ENCODE measurements around the gene HEXB.

The HEXB gene

DNA sequence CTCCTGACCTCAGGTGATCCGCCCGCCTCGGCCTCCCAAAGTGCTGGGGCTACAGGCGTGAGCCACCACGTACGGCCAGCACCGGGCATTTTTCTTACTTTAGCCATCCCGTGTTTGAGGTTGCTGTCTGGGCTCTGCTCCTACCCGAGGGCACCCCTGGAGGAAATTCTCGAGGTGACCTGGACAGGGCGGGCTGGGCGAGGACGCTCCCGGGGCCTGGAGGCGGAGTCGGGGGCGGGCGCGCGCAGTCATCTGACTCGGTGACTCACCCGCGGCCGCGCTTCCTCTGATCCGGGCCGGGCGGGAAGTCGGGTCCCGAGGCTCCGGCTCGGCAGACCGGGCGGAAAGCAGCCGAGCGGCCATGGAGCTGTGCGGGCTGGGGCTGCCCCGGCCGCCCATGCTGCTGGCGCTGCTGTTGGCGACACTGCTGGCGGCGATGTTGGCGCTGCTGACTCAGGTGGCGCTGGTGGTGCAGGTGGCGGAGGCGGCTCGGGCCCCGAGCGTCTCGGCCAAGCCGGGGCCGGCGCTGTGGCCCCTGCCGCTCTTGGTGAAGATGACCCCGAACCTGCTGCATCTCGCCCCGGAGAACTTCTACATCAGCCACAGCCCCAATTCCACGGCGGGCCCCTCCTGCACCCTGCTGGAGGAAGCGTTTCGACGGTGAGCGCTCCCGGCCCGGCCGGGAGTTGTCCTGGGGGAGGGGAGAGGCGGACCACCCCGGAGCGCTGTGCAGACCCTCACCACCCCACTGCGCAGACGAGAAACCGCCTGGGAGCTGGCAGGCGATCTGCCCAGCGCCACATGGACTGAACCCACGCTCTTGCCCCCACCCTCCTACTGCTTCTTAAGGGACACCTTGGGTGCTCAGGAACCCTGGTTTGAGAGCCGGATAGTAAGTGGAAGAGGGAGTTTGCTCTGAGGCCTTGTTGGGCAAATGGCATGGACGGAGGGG is at the start of gene HEXB:
Gene HEXB, plus strand, starts transcription at position 334 of the 952 bp plus-strand sequence. Its CDS starts 28 bp downstream, at position 362.
- DNase-seq: peak in 50 of 51 donors; percentile 35 to 91 (median 75)

DNA sequence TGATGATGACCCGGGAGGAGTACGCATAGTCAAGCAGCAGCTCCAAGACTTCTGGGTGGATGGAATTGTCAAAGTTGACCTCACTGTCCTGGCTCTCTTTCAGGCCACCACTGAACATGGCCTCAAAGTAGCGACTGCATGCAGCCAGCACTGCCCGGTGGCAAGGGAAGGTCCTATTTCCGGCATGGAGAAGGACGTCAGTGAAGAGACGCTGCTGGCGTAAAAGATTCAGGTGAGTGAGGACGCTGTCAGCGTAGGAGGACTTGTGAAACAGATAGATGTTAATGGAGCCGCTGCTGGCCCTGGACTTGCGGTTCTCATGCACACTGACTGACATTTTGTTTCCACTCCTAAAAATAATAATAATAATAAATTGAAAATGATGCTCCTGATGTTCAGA is 48.9 kb upstream of the HEXB start:
- DNase-seq: no peak

DNA sequence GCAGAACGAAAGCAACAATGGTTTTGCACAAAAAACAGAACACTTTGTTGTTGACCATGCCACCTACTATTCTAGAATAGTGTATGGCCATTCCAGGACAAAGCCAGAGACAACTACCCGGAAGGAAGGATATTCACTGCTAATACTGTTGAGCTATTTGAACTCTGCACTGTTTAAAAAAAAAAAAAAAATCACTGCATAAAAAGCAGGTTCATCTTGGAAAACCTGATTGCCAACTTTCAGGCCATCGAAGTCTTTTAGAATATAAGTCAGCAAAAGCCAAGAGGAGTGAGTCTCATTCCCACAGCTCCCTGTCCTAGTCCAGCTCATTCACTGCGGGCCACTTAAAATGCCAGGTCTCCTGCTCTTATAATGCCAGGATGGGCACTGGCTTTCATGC is 48.5 kb upstream of the HEXB start:
- DNase-seq: no peak

DNA sequence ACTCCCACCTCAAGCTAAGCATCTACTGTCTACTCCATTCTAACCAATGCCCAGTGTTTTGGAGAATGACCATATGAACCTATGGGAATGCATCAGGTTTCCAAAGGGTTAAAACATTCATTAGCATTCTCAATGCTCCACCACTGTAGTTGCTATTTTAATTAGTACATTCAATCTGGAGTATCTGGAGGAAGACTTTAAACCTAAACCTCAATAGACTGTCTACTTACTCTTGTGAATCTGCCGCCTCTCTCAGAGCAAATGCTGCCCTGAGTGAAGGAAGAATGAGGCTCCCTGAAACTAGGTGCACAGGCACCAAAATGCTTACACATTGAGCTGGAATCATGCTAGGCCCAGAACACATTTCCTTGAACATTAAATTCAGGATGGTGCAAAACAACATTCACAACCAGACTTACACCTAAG is 46.5 kb upstream of the HEXB start:
- no peak for DNase-seq

DNA sequence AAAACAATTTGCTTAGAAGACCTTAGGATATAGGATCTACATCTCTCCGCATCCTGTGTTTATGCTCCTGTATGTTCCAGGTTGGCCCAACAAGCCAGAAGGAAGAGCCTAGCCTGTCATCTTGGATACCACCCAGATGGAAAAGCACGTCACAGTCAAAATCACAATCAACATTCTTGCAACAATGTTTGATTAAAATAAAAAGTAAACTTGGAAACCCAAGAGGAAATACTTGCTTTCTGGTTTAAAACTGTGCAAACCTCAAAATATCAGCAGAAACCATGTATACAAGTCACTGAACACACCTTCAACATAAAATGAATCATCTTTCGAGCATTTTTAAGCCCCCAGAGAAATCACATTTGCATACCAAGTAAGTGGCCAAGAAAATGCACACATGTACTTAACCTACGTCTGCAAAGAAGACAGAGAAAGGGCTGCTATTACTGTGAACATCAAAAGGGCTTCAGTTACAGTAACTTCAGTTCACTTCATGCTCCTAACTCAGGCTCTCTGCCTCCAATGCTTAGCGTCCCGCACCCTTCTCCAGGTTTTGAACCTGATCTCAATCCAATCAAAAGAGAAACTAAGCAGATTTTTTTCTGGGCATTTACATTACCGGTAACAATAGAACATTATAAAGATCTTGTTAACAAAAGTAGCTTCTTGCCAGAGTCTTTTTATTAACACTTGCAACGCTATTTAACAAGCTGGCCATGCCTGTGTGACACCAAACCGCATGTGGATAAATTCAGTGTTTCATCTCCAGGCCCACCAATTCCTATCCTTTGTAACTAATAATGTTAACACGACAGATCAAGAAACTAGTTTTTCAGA is 45.8 kb upstream of the HEXB start:
- peak in 1 of 51 donors; percentile 71 for DNase-seq

DNA sequence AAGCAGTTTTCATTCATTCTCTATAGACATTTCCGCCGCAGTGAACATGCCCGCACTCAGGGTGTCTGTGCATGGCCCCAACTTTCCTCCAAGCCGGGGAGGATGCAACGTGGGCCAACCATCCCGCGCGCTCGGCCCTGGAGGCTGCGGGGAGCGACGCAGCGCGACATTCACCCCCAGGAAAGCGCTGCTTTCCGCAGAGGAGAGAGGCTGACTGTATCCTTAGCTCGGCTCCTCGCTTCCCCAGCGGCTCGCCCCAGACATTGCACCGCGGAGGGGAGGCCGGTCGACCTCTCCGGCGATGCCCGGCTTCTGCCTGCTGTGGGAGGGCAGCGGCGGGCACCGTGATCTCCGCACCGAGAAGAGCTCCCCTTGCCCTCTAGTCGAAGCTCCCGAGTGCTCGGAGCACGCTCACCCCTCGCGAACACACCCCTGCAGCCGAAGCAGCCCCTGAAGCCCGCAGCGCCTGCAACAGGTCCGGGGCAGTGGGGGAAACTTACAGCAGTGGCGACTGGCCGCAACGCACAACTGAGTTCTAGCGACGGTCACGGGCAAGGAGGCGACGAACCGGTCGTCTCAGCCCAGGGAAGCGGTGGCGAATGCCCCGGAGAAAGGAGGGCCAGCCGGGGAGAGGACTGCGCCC is 45.1 kb upstream of the HEXB start:
- peak in 30 of 51 donors; percentile 19 to 74 (median 42) for DNase-seq

DNA sequence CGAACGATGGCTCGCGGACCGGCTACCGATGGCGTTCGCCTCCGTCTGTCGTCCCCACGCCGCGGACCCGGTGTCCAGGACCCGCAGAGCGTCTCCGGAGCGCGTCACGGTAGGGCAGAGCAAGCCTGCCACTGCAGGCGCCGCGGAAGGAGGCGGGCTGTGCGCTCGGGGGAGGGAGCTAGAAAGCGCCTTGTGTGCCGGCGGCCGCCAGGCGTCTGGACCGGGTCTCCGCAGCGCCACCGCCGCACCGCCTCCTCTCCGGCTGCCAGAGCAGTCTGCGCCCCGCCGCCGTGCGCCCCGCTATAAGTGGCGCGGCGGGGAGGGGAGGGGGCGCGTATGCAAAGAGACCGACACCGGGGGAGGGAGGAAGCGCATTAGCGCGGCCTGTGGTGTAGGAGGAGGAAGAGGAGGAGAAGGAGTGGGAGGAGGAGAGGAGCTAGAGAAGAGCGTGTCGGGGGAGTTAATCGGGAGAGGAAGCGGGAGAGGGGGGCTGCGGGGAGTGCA is 44.5 kb upstream of the HEXB start, which contains the start of gene ENC1:
Gene ENC1, minus strand, starts transcription at position 279 of the 504 bp plus-strand sequence. CDS start 4,243 bp downstream, outside the sequence.
- DNase-seq: peak in 50 of 51 donors; percentile 23 to 90 (median 61)

DNA sequence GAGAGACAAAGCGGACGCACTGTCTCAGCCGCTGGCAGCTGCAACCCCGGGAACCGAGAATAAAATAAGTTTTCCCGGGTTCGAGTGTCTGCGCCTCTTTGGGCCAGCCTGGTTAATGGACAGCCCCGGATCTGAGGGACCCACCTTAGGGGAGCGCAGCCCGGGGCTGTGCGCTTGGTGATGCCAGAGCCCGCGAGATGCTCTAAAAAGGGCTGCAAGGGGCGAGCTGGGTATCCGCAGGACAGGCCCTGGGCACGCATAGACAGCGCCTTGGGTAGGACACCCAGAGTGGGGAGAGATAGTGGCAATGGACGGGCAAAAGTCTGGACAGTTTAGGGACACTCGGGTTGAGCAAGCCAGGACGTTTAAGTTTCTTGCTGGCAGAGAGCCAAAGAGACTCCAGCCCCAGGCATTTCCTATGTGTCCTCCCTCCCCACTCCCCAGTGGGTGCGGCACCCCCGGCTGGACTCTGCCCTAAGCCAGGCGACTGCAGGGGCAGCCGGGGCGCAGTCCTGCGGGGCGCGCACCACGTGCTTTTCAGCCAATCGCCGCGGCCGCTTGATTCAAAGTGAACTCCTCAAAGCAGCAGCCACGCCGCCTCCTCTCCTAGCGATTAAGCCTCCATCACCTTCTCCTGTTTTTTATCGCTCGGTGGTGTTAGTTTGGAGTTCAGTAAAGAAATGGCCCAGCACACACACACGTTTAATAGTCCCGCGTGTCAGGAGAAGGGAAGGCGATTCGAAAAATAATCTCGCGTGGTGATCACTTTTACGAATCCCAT is 43.9 kb upstream of the HEXB start:
- peak in 48 of 51 donors; percentile 18 to 79 (median 50) for DNase-seq

DNA sequence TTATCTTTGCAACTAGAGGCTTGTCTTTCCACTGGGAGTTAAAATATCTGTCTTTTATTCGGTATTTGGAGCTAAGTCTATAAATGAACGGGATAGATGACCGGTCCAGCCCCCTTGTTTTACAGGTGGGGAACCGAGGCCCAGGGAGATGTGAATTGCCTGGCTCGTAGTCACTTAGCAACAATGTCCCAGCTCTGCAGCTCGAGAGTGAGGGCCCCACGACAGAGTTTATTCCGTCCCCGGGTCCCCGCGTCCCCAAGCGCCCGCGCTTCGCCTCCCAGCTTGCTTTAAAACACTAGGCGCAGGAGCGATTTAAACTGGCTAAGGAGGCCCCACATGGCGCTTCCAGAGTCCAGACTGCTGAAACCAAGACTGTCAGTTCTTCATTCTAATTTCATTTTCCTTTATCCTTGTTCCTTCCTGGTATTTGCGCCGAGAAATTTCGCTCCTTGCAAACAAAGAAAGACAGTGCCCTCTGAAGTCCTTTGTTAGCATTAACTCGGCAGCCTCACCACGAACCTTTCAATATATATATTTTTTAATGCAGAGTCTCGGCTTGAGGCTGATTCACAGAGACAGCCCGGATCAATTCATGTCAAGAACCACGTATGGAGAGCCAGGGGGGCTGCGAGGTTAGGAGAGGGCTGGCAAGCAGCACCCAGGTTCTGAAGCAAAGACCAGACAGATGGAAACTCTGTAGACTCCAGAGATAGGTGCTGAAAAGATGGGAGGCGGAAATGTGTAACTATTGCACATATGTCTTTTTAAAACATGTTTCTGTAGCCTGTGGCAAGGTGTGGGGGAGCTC is 43.1 kb upstream of the HEXB start:
- peak in 30 of 51 donors; percentile 7 to 77 (median 26) for DNase-seq

DNA sequence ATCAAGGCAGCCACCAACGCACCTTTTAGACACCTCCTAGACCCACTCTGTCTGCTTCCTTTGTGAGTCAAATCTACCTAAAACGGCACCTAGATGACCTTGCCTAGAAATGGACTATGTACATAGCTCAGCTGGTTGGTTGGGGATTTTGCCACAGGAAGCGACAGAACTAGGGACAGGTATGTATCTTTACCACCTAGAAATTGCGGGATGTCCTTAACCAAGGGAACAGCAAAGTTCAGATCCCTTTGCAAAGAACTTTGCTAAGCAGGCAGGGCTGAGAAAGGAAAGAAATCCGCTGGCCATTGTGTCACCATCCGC is 42.5 kb upstream of the HEXB start:
- DNase-seq: no peak

DNA sequence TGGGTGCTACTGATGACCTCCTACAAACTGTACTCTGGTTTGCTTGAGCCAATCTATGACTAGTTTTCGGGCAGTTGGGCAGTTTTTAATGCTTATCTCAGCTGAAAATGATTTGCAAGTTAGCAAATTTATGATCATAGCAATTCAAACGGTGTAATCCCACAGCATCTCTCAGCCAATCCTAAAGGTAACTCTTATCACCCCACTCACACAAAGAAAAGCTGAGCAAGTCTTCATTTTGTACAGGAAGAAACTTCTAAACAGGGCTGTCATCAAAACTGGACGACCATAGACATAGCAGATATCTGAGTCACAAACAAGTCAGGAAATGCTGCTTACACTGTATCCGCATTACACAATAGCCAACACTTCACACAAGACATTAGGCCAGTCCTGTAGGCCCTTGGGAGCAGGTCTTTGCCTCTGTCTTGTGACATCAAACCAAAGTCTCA is 41.9 kb upstream of the HEXB start:
- no peak for DNase-seq

DNA sequence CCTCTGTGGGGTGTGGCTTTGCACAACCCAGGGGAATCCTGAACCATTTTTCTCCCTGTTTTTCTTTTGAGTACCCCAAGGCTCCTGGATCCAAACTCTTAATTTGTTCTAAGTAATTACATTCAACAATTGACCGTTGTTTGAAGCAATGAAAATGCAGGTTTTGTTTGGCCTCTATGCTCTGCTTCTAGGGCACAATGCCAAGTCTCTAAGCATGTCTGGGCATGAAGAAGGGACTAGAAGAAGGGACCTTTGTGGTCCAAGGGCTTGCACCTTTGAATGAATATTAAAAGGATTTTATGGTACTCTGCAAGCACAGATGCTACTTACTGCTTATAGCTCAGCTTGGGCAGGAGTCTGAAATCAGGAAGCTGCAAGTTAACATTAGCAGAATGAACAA is 37.9 kb upstream of the HEXB start:
- DNase-seq: peak in 4 of 51 donors; percentile 2 to 27 (median 9)

DNA sequence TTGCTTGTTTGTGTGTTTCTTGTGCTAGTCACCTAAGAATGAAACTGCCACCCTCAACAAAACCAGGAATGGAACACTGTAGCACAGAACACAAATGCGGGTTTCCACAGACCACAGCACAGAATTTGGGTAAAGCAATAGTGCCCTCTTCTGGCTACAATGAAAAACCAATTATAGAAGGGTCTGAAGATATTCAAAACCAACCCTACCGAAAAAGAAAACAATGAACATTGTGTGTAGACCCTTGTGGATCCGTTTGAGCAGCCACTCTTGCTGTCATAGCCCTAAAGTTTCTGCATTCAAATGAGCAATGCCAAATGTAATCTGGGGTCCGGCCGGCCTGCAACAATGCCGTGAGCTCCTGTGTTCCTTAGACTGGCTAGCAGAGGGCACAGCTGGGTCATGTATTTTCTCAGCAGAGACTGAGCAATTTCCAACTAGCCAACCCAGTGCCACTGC is 36.2 kb upstream of the HEXB start:
- DNase-seq: peak in 14 of 51 donors; percentile 4 to 71 (median 26)

DNA sequence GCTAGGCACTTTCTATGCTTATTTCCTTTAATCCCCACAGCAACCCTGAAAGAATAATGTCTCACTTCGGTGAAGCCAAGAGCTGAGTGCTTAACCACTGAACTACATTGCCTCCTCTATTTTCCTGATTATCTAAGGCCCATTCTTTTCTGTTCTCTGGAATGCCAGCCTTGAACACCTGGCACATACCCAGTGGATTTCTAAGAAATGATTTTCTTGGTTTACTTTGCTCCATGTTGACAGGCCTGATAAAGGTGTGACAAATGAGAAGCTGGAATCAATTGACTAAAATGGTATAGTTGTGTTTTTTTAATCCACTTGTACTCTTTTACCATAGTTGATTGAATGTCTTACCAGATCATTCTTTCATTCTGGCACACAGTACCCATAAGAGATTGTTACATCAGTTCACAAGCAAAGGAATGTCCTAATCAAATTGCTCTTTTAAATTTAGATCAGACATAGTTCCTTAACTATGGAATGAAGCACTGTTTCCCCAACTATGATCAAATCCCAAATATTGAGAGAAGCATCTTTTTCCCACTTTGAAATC is 35.5 kb upstream of the HEXB start:
- no peak for DNase-seq

DNA sequence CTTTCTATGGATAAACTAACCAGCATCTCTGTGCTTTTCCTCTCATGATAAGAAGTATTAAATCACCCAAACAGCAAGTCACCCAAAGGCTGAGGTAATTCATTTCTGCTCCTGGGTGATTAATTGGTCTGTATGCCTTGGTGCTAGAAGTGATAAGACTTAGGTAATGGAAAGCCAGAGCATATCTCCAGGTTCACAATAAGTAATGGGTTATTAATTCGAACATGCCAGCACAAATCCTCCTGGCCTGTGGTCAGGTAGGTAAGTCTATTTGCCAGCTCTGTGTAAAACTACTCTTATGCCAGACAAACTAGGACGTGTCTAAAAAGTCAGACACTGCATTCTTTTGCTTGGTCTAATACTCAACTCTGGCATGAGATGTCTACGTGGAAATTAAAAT is 33.3 kb upstream of the HEXB start:
- DNase-seq: no peak

DNA sequence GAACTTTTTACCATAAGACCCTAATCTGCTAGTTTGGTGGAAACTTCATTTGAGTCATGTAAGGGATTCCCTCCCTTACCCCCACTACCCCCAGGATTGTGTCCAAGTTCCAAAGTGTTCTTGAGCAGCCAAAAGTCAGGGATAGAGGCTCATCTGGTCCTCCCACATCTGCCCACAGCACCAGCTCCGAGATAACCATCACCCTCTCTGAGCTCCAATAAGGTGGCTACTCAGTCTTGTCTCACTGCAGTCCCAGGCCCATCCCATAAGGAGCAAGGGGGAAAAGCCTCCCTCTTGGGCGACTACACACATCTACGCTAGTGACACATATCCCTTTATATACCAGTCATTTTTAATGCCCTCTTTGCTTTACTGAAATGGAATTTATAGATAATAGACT is 32.5 kb upstream of the HEXB start:
- DNase-seq: no peak

DNA sequence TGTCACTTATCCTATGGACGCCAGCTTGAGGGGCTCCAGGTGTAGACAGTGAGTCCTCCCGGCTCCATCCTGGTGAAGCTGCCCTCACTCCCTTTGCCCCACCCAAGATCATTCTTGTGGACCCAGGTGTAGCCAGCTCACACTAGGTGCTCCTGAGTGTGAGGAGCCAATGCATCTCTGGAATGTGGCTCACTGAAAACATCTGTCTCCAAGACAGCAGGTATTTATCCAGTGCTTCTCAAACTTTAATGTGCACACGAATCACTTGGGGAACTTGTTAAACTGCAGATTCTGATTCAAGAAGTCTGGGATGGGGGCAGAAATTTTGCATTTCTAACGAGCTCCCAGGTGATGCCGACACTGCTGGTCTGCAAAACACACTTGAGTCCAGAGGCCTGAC is 31.0 kb upstream of the HEXB start:
- no peak for DNase-seq

DNA sequence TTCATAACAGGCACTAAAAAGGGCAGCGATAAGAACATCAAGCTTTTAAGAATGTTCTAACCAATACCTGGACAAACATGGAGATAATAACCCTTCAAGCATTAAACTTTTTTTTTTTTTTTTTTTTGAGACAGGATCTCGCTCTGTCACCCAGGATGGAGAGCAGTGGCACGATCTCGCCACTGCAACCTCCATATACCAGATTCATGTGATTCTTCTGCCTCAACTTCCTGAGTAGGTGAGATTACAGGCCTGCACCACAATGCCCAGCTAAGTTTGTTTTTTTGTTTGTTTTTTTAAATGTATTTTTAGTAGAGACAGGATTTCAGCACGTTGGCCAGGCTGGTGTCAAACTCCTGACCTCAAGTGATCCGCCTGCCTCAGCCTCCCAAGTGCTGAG is 29.8 kb upstream of the HEXB start:
- no peak for DNase-seq

DNA sequence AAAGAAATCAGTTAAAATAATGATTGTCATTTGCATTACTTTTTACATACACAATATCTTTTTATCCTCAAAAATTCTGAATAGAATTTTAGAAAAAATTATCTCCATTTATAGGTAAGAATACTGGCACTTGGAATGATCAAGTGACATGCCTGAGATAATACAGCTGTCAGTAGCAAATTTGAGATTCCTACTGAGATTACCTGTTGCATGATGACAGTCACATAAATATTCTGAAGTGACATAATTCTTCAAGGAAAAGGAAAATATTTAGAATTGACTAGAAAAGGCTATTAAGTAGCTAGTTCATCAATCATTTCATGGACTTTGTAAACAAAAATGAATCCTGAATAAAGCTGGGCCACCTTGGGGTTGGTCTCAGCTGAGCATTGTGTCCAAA is 29.3 kb upstream of the HEXB start:
- no peak for DNase-seq
